ENCODE data around the gene CENATAC. TPM values are rescaled to one million over a fixed set of nuclear protein-coding genes. Genes with fewer than 3 reads are reported as not detected.

CENATAC gene
- total RNA-seq, 1 experiment from 2014 or later, result 185 TPM

GRCh38 chr11:119029340-119030028 is 31.5 kb downstream of the CENATAC start:
- CTCF ChIA-PET, result interaction anchor here (0.5 to 1.5 kb wide), 4 partner anchors 10 to 180 kb away, joined by 3 to 5 read pairs (median 4); no protein-coding TSS in a partner anchor

GRCh38 chr11:119030029-119030328 is 32.0 kb downstream of the CENATAC start:
- POLR2A ChIA-PET, result interaction anchor here (0.7 to 1.4 kb wide), 5 partner anchors 9 to 55 kb away, joined by 3 to 6 read pairs (median 6); partner anchors contain the start of genes HMBS, HYOU1 and TRAPPC4
- Histone ChIP-seq H3K36me3 (ENCODE audit: control insufficient read depth, insufficient read depth, low read length) (peaks cover 18% of the 10 kb centered on the region), H3K4me3 (ENCODE audit: low read depth, low read length) (peak overlapping the region; percentile 95), H3K4me1 (peaks cover 43% of the 10 kb centered on the region), H3K9me3 (no peaks in the 10 kb centered on the region), H3K27me3 (replicated peaks; ENCODE audit: control insufficient read depth, insufficient read depth, low read length) (no peaks in the 10 kb centered on the region)
- no peaks in the 10 kb centered on the region for H3K9me3 Mint-ChIP-seq (ENCODE audit: unreplicated experiment)
- H3K36me3 Mint-ChIP-seq (ENCODE audit: insufficient read depth, unreplicated experiment), result peaks cover 51% of the 10 kb centered on the region
- intact Hi-C loops (cut with micrococcal nuclease; ENCODE audit: unreplicated experiment), result loop anchor here (1.0 to 2.0 kb wide), 3 partner anchors 12 to 55 kb away; partner anchors contain the start of genes HMBS, HYOU1, RPS25 and TRAPPC4
- no peaks in the 10 kb centered on the region for H3K27me3 Mint-ChIP-seq (ENCODE audit: insufficient read depth, unreplicated experiment)
- peak overlapping the region; percentile 90 for H3K27ac Mint-ChIP-seq (ENCODE audit: unreplicated experiment)
- H3K4me3 Mint-ChIP-seq (ENCODE audit: unreplicated experiment), result peak overlapping the region; percentile 93
- no peak for TF ChIP-seq CTCF (IDR thresholded peaks at IDR 0.05; ENCODE audit: insufficient read depth in 1 of 2, low read depth in 1 of 2, low read length in 1 of 2, severe bottlenecking in 1 of 2, unreplicated experiment in 1 of 2)
- no TSS peak for BruUV-seq (replicated peaks)
- DNase-seq, result no peak
- CTCF ChIA-PET, result interaction anchor here (0.5 to 1.5 kb wide), 5 partner anchors 11 to 180 kb away, joined by 3 to 5 read pairs (median 4); no protein-coding TSS in a partner anchor
- H3K4me1 Mint-ChIP-seq (ENCODE audit: low read depth, unreplicated experiment), result peaks cover 48% of the 10 kb centered on the region

More at GRCh38 chr11:119029340-119030028, 31.5 kb downstream of the CENATAC start:
- Histone ChIP-seq H3K4me1 (peaks cover 47% of the 10 kb centered on the region), H3K36me3 (ENCODE audit: control insufficient read depth, insufficient read depth, low read length) (peaks cover 18% of the 10 kb centered on the region), H3K9me3 (no peaks in the 10 kb centered on the region), H3K4me3 (ENCODE audit: low read depth, low read length) (peak overlapping the region; percentile 95), H3K27me3 (replicated peaks; ENCODE audit: control insufficient read depth, insufficient read depth, low read length) (no peaks in the 10 kb centered on the region)
- H3K4me1 Mint-ChIP-seq (ENCODE audit: low read depth, unreplicated experiment), result peaks cover 52% of the 10 kb centered on the region
- POLR2A ChIA-PET, result interaction anchor here (0.7 to 1.4 kb wide), 5 partner anchors 8 to 55 kb away, joined by 3 to 6 read pairs (median 6); partner anchors contain the start of genes HMBS, HYOU1 and TRAPPC4
- H3K27me3 Mint-ChIP-seq (ENCODE audit: insufficient read depth, unreplicated experiment), result no peaks in the 10 kb centered on the region
- BruUV-seq (replicated peaks), result TSS peak; percentile 97
- DNase-seq, result peak; percentile 92 to 95
- intact Hi-C loops (cut with micrococcal nuclease; ENCODE audit: unreplicated experiment), result loop anchor here (1.0 to 2.0 kb wide), 4 partner anchors 11 to 55 kb away; partner anchors contain the start of genes CENATAC, HMBS, HYOU1 and RPS25
- peak overlapping the region; percentile 93 for H3K4me3 Mint-ChIP-seq (ENCODE audit: unreplicated experiment)
- H3K9me3 Mint-ChIP-seq (ENCODE audit: unreplicated experiment), result no peaks in the 10 kb centered on the region
- peak overlapping the region; percentile 90 for H3K27ac Mint-ChIP-seq (ENCODE audit: unreplicated experiment)
- peaks cover 56% of the 10 kb centered on the region for H3K36me3 Mint-ChIP-seq (ENCODE audit: insufficient read depth, unreplicated experiment)
- TF ChIP-seq CTCF (IDR thresholded peaks at IDR 0.05; ENCODE audit: insufficient read depth in 1 of 2, low read depth in 1 of 2, low read length in 1 of 2, severe bottlenecking in 1 of 2, unreplicated experiment in 1 of 2), result peak in 1 of 2 experiments; percentile 20

- H3K4me1 Mint-ChIP-seq (ENCODE audit: low read depth, unreplicated experiment), result peaks cover 43% of the 10 kb centered on the region
Observed at GRCh38 chr11:119030329-119031047, 32.5 kb downstream of the CENATAC start, which contains the start of gene SLC37A4. SLC37A4 (minus strand) TSS chr11:119030877.

More at GRCh38 chr11:119030329-119031047, 32.5 kb downstream of the CENATAC start, which contains the start of gene SLC37A4:
- peak; percentile 100 for DNase-seq
- no TSS peak for BruUV-seq (replicated peaks)
- H3K27ac Mint-ChIP-seq (ENCODE audit: unreplicated experiment), result peak within 1 kb of the TSS; percentile 90
- H3K4me1 ChIP-seq, result peaks cover 37% of the 10 kb centered on the region
- ChIA-PET CTCF (interaction anchor here (1.0 to 1.5 kb wide), 3 partner anchors 11 to 25 kb away, joined by 4 to 5 read pairs (median 5); no protein-coding TSS in a partner anchor), POLR2A (interaction anchor here (0.7 to 1.4 kb wide), 6 partner anchors 9 to 54 kb away, joined by 3 to 6 read pairs (median 5); partner anchors contain the start of genes HMBS, HYOU1, RPS25 and TRAPPC4)
- H3K9me3 Mint-ChIP-seq (ENCODE audit: unreplicated experiment), result no peaks in the 10 kb centered on the region
- peaks cover 46% of the 10 kb centered on the region for H3K36me3 Mint-ChIP-seq (ENCODE audit: insufficient read depth, unreplicated experiment)
- no peaks in the 10 kb centered on the region for H3K9me3 ChIP-seq
- H3K27me3 Mint-ChIP-seq (ENCODE audit: insufficient read depth, unreplicated experiment), result no peaks in the 10 kb centered on the region
- H3K36me3 ChIP-seq (ENCODE audit: control insufficient read depth, insufficient read depth, low read length), result peaks cover 14% of the 10 kb centered on the region
- no peaks in the 10 kb centered on the region for H3K27me3 ChIP-seq (replicated peaks; ENCODE audit: control insufficient read depth, insufficient read depth, low read length)
- H3K4me3 ChIP-seq (ENCODE audit: low read depth, low read length), result peak within 1 kb of the TSS; percentile 95
- peak; percentile 95 to 99 for TF ChIP-seq CTCF (IDR thresholded peaks at IDR 0.05; ENCODE audit: insufficient read depth in 1 of 2, low read depth in 1 of 2, low read length in 1 of 2, severe bottlenecking in 1 of 2, unreplicated experiment in 1 of 2)
- peak within 1 kb of the TSS; percentile 93 for H3K4me3 Mint-ChIP-seq (ENCODE audit: unreplicated experiment)
- intact Hi-C loops (cut with micrococcal nuclease; ENCODE audit: unreplicated experiment), result loop anchor here (1.0 to 2.0 kb wide), 3 partner anchors 12 to 54 kb away; partner anchors contain the start of genes HMBS, HYOU1, RPS25 and TRAPPC4

All from Caco-2 (cell line).